Glomerular endothelial cell (primary cell): ENCODE data around the gene NOS2. TPM values are rescaled to one million over a fixed set of nuclear protein-coding genes. Genes with fewer than 3 reads are reported as not detected.
"Not testable (repeated sequence)": the region's sequence is repeated elsewhere in the genome, so short reads cannot be mapped to it uniquely, and the experiment has no call there.

ENCODE experiments used
- DNase-seq: peaks from one replicate; pipeline ENCODE4 v3.0.0-alpha.2; 2011; ENCODE audit warnings: low read depth, low spot score; ENCODE audit errors: extremely low read depth
- total RNA-seq: library from RNA; depleted of rRNA; stranded (reverse); fragments of >200 nt; gene quantifications from 2 replicates; pipeline ENCODE4 v1.2.3, GENCODE V29; 2015

NOS2 gene
- total RNA-seq, 1 donor from 2014 or later: 0.18 TPM

DNA sequence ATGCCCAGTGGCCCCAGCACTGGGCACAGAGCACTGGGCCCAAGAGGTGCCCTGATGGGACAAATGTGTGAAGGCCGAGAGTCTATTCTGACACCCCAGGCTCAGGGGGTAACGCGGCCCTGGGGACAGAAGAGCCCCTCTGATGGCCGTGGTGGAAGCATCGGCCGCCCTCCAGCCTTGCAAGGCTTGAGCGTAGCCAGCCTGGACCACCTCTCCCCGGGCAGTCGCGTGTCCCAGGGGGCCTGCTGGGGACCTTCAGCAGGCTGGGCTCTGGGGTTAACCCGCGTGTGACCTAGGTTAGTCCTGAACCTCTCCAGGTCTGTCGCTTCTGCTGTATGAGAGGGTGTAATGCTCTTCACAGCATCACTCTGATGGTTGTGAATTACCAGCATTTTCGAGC lies 40.8 kb downstream of the NOS2 start:
- DNase-seq: no peak

DNA sequence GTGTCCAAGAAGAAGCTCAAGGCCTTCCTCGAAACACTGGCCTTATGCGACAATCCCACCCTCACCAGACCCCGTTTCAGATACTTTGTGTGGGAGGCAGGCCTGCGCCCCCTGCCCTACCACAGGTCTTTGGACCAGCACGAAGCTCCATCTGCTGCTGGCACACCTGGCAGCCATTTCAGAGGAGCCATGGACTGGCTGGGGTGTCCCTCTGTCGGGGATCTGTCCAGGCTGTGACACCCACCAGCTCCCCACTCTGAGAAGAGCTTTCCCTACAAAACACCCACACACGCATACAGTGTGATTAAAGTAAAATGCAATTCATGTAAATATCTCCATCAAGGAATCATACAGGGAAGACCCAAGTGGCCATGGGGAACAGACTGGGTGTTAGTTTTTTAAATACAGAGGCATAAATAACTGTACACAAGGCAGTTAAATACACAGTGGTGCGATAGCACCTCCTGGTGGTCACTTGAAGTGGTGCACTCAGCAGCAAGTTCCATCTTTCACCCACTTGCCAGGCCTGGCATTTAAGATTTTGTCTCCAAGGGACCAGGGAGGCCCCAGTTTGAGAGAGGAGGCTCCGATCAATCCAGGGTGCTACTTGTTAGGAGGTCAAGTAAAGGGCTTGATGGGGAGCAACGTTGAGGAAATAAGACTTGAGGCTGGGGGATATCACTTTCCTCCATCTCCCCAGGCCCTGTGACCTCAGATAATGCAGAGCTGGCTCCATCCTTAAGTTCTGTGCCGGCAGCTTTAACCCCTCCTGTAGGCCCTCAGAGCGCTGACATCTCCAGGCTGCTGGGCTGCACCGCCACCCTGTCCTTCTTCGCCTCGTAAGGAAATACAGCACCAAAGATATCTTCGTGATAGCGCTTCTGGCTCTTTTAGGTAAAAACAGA lies 43.6 kb downstream of the NOS2 start:
- no peak for DNase-seq

DNA sequence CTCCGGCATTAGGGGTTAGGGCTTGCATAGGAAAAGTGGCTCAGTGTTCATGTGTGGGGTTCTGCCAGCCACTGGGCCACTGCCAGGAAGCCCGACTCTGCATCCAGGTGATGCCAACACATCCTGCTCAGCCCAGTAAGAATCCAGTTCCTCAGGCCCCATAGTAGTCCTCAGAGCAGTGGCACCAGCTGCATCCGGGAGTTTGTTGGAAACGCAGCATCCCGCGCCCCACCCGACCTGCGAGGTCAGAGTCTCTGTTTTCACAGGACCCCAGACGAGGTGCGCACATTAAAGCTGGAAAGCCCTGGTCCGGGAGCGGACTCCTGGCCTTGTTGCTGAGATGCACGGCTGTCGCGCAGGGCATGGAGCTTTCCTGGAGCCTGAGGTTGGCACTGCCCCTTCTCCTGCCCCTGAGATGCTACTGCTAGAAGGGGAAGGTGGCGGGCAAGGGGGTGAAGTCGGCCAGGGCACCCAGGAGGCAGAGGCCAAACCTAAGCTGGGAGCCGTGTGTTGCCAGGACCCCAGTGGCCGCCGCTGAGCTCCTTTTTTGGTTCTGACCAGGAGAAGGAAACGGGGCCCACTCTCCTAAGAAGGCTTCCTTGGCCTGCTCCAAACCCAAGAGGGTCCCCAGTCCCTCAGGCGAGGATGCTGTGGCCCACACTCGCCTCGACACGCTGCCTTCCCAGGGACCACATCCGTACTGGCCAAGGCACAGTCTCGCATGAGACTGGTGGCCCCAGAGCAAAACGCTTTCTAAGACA lies 44.4 kb downstream of the NOS2 start:
- no peak for DNase-seq

DNA sequence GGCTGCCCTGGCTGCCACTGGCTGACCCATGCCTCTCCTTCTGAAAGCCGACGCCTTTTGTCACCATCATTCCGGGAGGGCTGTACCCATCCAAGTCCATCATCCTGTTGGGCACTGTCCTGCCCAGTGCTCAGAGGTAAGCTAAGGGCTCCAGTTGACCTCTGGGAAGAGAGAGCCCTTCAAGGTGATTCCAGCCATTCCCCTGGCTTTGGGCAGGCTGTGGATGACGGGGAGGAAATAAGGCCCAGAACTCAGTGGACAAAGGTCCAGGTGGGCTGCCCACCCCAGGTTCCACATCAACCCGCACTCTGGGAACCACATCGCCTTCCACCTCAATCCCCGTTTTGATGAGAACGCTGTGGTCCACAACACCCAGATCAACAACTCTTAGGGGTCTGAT lies 45.8 kb downstream of the NOS2 start:
- DNase-seq: no peak

DNA sequence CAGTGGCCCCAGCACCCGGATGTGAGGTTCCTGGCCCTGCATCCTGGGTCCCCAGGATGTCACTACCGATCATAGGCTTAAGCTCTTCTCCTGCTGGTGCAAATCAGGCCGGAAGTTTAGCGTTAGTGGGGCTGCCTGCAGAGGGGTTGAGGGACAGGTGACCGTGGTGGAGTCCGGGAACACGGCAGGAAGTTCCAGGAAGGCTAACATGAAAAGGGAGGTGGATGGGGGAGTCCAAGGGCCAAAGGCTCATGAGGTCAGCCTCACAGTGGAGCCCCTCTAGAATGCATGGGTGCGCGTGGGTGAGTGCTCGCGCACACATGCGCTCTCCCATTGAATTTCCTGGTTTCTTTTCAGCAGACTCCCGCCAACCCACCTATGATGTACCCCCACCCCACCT lies 46.6 kb downstream of the NOS2 start:
- not testable (repeated sequence) for DNase-seq

DNA sequence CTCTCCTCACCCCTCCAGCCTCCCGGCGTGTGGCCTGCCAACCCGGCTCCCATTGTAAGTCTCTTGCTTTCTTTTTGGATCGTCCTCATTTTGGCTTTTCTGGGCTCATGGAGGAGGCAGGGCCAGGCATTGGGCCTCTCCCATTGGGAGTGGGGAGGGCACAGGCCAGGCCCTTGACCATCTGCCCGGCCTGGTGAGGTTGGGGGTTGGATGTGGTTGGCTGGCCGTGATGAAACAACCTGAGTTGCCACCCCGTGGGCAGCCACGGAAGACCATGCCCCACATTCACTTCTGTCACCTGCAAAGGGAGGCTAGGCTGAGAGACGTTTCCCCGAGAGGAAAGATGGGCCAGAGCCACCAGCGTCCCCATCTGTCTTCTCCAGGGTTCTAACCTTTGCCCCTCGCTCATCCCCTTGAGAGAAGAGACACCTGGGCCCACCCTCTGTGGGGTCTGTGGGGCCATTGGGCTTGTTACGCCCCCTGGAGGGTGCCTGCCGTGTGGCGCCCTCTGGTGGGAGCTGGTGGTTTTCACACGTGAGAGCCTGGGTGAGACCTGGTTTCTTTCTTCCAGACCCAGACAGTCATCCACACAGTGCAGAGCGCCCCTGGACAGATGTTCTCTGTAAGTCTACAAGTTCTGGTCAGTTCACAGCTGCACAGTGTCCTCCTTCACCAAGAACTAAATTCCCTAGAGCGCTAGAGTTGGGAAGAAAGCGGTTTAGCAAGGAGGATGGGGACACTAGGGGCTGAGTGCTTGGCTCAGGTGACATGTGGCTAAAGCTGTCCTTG lies 47.3 kb downstream of the NOS2 start:
- not testable (repeated sequence) for DNase-seq

DNA sequence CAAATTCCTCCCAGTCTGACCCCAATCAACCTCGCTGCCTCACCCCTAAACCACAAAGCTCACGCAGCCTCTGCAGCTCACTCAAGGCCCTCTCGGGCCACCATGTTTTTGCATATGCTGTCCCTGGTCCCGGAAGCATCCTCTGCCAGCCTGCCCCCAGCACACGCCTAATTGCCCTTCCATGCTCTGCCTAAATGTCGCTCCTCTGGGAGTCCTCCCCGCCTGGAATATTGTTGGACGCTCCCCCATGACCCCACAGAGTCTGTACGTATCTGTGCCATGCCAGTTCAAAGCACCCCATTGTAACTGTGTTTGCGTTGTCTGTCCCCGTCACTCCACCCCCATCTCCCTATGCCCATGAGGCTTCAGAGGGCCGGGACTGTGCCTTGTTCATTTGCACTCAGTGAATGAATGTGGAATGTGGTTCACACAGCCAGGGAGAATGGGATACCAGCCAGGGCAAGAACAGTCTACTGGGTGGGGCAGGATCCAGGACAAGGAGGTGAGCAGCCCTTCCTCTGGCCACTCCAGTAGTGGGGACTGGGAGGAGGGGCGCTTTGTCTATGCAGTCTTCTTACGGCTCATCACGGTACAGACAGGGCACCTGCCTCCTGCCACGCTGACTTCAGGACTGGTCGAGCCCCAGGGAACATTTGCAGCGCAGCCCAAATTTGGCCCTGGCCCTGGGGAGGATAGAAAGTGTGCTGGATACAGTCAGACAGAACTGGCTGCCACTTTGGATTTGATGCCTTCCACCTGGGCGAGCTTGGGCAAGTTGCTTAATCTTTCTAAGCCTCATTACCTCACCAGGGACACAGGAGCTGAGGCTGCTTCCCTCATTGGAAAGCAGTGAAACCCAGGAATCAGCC lies 48.5 kb downstream of the NOS2 start:
- DNase-seq: no peak

DNA sequence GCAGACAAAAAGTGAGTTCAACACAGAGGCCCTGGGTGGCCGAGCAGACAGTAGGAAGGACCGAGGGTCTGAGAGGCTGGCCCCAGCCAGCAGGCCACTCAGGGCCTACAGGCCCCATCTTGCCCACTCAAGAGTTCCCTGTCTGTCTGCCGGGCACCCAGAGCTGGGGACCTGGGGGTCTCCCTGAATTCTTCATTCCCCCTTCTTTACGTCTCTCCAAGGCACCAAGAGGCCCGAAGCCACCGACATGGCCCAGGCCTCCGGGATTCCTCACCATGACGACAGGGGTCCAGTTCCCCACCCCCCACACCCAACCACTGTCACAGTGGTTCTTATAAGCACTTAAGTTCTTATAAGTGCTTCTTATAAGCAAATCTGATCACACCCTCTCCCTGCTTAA lies 49.2 kb downstream of the NOS2 start:
- DNase-seq: no peak

GRCh38 chr17:27749562-27750150 lies 50.7 kb downstream of the NOS2 start:
- DNase-seq: not testable (repeated sequence)

- no peak for DNase-seq
Observed at GRCh38 chr17:27748360-27748825, 51.9 kb downstream of the NOS2 start.

GRCh38 chr17:27747462-27748359 lies 52.6 kb downstream of the NOS2 start:
- DNase-seq: no peak

- DNase-seq: no peak
Observed at GRCh38 chr17:27746881-27747280, 53.4 kb downstream of the NOS2 start.

- DNase-seq: not testable (repeated sequence)
Observed at GRCh38 chr17:27746320-27746719, 54.0 kb downstream of the NOS2 start.

DNA sequence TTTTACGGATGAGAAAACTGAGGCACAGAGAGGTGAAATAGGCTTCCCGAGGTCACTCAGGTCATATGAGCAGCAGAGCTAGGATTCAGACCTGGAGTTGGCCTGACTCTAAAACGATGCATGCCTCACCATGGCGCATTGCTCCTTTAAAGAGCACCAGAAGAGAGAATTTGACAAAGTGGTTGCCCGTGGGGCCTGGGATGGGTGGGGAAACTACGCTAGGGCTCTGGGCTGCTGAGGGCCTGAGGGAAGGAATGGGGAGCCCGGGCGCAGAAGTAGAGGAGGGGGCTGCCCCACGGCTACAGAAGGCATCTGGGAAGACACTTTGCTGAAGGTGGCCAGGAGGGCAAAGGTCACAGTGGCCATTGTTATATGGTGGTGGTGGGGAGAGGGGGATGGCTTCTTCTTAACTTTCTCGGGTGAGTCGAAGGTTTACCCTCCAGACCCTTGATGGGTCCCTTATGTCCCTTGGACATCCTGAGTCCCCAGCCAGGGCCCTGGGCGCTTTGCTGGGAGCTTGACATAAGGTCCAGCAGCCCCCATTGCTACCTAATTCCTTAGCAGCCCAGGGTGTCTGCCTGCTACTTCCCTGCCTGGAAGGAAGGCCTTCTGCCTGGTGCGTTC lies 55.0 kb downstream of the NOS2 start:
- not testable (repeated sequence) for DNase-seq

DNA sequence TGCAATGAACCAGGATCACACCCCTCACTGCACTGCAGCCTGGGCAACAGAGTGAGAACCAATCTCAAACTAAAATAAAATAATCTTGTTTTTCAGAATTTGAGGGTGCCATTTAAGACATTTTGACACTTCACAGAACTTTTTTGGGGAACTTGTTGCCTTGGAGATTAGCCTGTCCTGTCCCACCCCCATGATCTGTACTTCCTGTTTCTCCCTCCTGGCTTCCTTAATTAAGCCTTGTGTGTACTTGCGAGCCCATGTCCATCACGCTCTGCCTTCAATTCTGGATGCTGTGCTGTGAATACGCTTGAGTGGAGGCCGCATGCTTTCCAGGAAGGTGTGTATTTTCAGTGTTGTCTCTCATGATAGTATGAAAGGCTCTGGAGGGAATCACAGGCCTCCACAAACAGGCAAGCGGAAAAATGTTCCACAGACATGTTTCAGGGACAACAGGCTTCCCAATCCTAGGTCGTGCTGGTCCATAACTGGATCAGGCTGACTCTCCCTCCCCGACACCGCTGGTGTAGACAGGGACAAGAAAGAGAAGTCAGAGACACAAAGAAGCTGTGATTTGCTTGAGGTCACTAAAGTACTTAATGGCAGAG lies 56.9 kb downstream of the NOS2 start:
- no peak for DNase-seq

DNA sequence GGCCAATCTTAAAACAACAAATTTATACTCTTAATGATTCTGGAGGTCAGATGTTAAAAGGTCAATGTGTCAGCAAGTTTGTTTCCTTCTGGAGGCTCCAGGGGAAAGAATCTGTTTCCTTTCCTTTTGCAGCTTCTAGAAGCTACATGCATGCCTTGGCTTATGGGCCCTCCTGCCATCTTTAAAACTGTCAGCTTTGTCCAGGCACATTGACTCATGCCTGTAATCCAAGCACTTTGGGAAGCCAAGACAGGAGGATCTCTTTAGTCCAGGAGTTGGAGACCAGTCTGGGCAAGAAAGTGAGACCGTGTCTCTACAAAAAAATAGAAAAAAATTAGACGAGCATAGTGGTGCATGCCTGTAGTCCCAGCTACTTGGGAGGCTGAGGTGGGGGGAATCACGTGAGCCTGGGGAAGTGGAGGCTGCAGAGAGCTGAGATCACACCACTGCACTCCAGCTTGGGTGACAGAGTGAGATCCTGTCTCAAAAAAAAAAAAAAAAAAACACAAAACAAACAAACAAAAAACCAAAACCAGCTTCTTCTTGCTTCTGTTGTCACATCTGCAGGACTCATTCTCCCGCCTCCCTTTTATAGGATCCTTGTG lies 58.3 kb downstream of the NOS2 start:
- no peak for DNase-seq

- DNase-seq: no peak
Observed at GRCh38 chr17:27741361-27741861, 58.9 kb downstream of the NOS2 start.
